Measurements from ENCODE around the gene IFNLR1. TPM values are rescaled to one million over a fixed set of nuclear protein-coding genes. Genes with fewer than 3 reads are reported as not detected.

Gene IFNLR1
- total and polyA plus RNA-seq, 2 of the 8 experiments (the other 6 are each of a cell fraction or from before 2014, with no cell fraction given): 6.8 to 10.1 TPM

GRCh38 chr1:24195874-24196273 is 8.8 kb upstream of the IFNLR1 start:
- WGBS, 2 experiments (ENCODE audit: extremely low coverage in 1 of 2, insufficient coverage in 1 of 2, insufficient read length in 1 of 2, insufficient replicate concordance in 2 of 2, low coverage in 1 of 2, low lambda C conversion rate in 2 of 2, missing lambda C conversion rate in 1 of 2): 94% methylated on average over 17 of the region's 22 CpGs; no CpG with 5 or more reads in 1 of the 2 experiments
- TF ChIP-seq EZH2 (IDR thresholded peaks at IDR 0.05; ENCODE audit: low read depth, low read length, severe bottlenecking) (no peak), ATF2 (IDR thresholded peaks at IDR 0.05; ENCODE audit: low read length) (no peak), SUZ12 (IDR thresholded peaks at IDR 0.05; ENCODE audit: low read length) (no peak), FOSL1 (IDR thresholded peaks at IDR 0.05; ENCODE audit: insufficient read depth, low read depth, low read length) (no peak), CHD2 (IDR thresholded peaks at IDR 0.05; ENCODE audit: low read length) (no peak), RXRA (IDR thresholded peaks at IDR 0.05; ENCODE audit: insufficient read depth, low read depth, low read length) (no peak), POLR2AphosphoS5 (IDR thresholded peaks at IDR 0.05; ENCODE audit: low read depth, low read length) (no peak), KDM1A (IDR thresholded peaks at IDR 0.05; ENCODE audit: borderline replicate concordance, low read length) (no peak), KDM5A (IDR thresholded peaks at IDR 0.05; ENCODE audit: low read length) (no peak), E2F6 (IDR thresholded peaks at IDR 0.05) (no peak), EP300 (IDR thresholded peaks at IDR 0.05; ENCODE audit: borderline replicate concordance in 1 of 2, low read depth in 2 of 2, low read length in 2 of 2) (no peak)

More at GRCh38 chr1:24195874-24196273, 8.8 kb upstream of the IFNLR1 start:
- Histone ChIP-seq H2BK12ac (ENCODE audit: low read depth, low read length) (peak overlapping the region; percentile 39; the same call in 1 of the 2 replicates), H3K23me2 (ENCODE audit: low read depth, low read length) (no peaks in the 10 kb centered on the region), H4K5ac (ENCODE audit: insufficient read length, low read depth, low read length) (no peak overlapping the region), H2BK120ac (replicated peaks; ENCODE audit: low read depth, low read length) (no peak overlapping the region), H3K36me3 (ENCODE audit: control insufficient read depth in 2 of 4, insufficient read depth in 4 of 4, low read length in 3 of 4) (no peaks in the 10 kb centered on the region), H3K79me1 (ENCODE audit: low read depth, low read length) (no peaks in the 10 kb centered on the region), H3K9me3 (ENCODE audit: insufficient read depth in 2 of 2, low read depth in 1 of 2, low read length in 1 of 2) (no peaks in the 10 kb centered on the region), H3K4me3 (ENCODE audit: extremely low read depth in 1 of 4, insufficient read depth in 2 of 4, low read depth in 3 of 4, low read length in 4 of 4) (no peak overlapping the region), H3K18ac (ENCODE audit: extremely low read depth, low read length) (no peak overlapping the region; the same call in 1 of the 2 replicates), H3K27ac (ENCODE audit: low read depth, low read length) (no peak overlapping the region), H3K9ac (replicated peaks in 1 of 4; ENCODE audit: extremely low read depth in 1 of 4, low read depth in 3 of 4, low read length in 3 of 4) (no peak overlapping the region), H4K8ac (ENCODE audit: extremely low read depth, insufficient read depth, low read length) (no peak overlapping the region), H2BK15ac (ENCODE audit: low read length) (0 out of 2 replicates have a peak overlapping the region, but pooled peaks have one; percentile 88), H3K4ac (replicated peaks; ENCODE audit: insufficient read length, low read depth, low read length) (no peak overlapping the region), H2BK20ac (ENCODE audit: low read length) (no peak overlapping the region), H3K56ac (replicated peaks; ENCODE audit: insufficient read length, low read depth, low read length) (no peak overlapping the region), H2AFZ (ENCODE audit: low read length) (0 out of 2 replicates have a peak overlapping the region, but pooled peaks have one; percentile 7), H4K91ac (replicated peaks; ENCODE audit: insufficient read length, low read length) (peak overlapping the region; percentile 30), H3K4me2 (ENCODE audit: insufficient read depth in 1 of 2, low read depth in 2 of 2, low read length in 2 of 2) (no peak overlapping the region), H3K23ac (ENCODE audit: insufficient read length) (no peak overlapping the region), H3K79me2 (ENCODE audit: control insufficient read depth in 1 of 2, insufficient read depth in 2 of 2, low read length in 2 of 2) (no peaks in the 10 kb centered on the region), H3K14ac (ENCODE audit: insufficient read length) (no peak overlapping the region), H3K4me1 (replicated peaks in 1 of 4; ENCODE audit: control insufficient read depth in 3 of 4, insufficient read depth in 4 of 4, low read length in 3 of 4) (no peaks in the 10 kb centered on the region), H4K20me1 (replicated peaks in 1 of 2; ENCODE audit: control insufficient read depth in 1 of 2, insufficient read depth in 2 of 2, low read length in 2 of 2) (no peaks in the 10 kb centered on the region), H2BK5ac (ENCODE audit: low read depth, low read length) (no peak overlapping the region), H2AK5ac (ENCODE audit: low read depth, low read length) (no peak overlapping the region), H3K27me3 (replicated peaks in 1 of 4; ENCODE audit: control insufficient read depth in 3 of 4, extremely low read depth in 1 of 4, insufficient read depth in 3 of 4, low read length in 3 of 4) (no peaks in the 10 kb centered on the region; a peak in 1 of 7 replicates)
- FAIRE-seq (no peak), DNase-seq (ENCODE audit: low read depth in 1 of 2, low spot score in 2 of 2) (no peak)
- ChIA-PET POLR2A (ENCODE audit: partially characterized antibody) (no interaction called here), CTCF (ENCODE audit: partially characterized antibody) (interaction anchor here (0.6 to 19.0 kb wide), 6 partner anchors 39 to 198 kb away, joined by 3 to 465 read pairs (median 44); no protein-coding TSS in a partner anchor)

Measured in H1 (cell line).